D721Med (cell line): Measurements from ENCODE around the gene SPRR1B.

ENCODE experiments used
- DNase-seq: peaks from one replicate; pipeline ENCODE4 v3.0.0; 2011; ENCODE audit warnings: low spot score; ENCODE audit not compliant: insufficient read length
- FAIRE-seq: peaks from 2 replicates; lab custom pipeline; 2011; peaks lifted over from hg19 to GRCh38; lab: Jason Lieb, UNC
- CTCF ChIP-seq: IDR thresholded peaks from 2 replicates; pipeline ENCODE4 v1.5.1; 2012; ENCODE audit warnings: mild to moderate bottlenecking, control low read depth; ENCODE audit not compliant: insufficient read depth; ENCODE audit errors: missing control alignments

SPRR1B gene, protein sequence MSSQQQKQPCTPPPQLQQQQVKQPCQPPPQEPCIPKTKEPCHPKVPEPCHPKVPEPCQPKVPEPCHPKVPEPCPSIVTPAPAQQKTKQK

GRCh38 chr1:153030895-153031294, at the start of gene SPRR1B:
TSS of gene SPRR1B (plus strand) at chr1:153031203. CDS start at chr1:153032346, 1,143 bp downstream.
- no peak for TF ChIP-seq CTCF
- FAIRE-seq (no peak), DNase-seq (no peak)

GRCh38 chr1:152982076-152982475, 48.9 kb upstream of the SPRR1B start:
- no peak for TF ChIP-seq CTCF
- no peak for FAIRE-seq
- DNase-seq: no peak

DNA sequence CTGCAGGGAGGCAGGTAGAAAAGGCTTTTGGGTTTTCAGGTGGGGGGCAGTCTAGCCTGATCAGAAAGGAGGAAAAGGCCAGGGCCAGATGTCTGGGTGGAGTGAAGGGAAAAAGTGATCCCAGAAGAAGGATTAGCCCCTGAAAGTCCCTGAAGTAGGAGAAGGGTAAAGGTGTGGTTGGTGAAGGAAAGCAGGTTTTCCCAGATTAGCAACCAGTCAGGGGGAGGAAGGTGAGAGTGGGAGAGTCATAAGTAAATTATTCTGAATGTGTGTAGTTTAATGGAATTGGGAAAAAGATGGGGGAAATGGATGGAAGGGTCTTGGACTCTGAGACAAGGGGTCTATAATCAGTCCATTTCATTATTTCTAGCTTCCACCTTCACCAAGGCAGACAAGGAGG, 47.8 kb upstream of the SPRR1B start:
- FAIRE-seq: no peak

DNA sequence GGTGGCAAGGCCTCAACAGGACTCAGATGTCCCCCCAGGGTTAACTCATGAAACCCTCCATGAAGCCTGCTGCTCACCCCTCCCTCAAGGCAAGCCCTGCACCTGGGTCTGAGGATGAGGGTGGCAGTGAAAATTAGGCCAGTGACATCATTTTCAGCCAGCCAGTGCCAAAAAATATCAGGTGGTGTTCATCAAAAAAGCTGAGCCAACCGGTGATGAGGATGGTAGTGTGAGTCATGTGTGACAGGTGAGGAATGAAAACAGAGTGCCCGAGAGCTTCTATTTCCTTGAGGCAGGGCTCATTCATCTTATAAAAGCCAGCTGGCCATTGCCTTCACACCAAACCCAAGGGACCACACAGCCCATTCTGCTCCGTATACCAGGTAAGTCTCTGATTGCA, 47.3 kb upstream of the SPRR1B start, which contains the start of gene SPRR1A:
SPRR1A (plus strand) TSS at position 339 of the 400 bp plus-strand sequence. CDS start 1,150 bp downstream, outside the sequence.
- FAIRE-seq (no peak), DNase-seq (no peak)
- no peak for TF ChIP-seq CTCF

More for the DNA sequence above, 47.8 kb upstream of the SPRR1B start:
- DNase-seq: no peak
- TF ChIP-seq CTCF: no peak

DNA sequence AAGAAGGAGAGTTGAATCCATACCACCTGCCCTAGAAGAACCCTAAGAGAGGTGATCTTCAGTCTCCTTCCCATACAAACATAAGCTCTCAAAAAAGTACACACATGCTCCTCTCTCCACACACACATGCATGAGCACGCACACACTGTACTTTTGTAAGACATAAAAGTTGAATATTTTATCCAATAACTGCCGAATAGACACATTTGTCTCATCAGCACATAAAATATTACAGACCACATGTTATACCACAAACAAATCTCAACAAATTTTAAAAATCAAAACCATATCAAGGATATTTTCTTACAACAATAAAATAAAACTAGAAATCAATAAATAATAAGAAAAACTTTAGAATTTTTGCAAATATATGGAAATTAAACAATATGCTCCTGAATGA, 44.4 kb upstream of the SPRR1B start:
- DNase-seq: no peak
- FAIRE-seq: no peak
- TF ChIP-seq CTCF: no peak

GRCh38 chr1:152993186-152993585, 37.8 kb upstream of the SPRR1B start:
- DNase-seq (no peak), FAIRE-seq (no peak)
- TF ChIP-seq CTCF: no peak

- DNase-seq: no peak
- FAIRE-seq: no peak
- TF ChIP-seq CTCF: no peak
Observed at GRCh38 chr1:152995842-152996241, 35.2 kb upstream of the SPRR1B start.
